Right lobe of liver (tissue), 6 donors: Measurements from ENCODE around the gene HIVEP2. TPM values are rescaled to one million over a fixed set of nuclear protein-coding genes. Genes with fewer than 3 reads are reported as not detected.

Experiments
- ATAC-seq, 4 donors: fragments of 200-7000 bp; cut with Tn5 transposase; one replicate each; pipeline ENCODE4 v1.9.1; 2020; ENCODE audit warnings: mild to moderate bottlenecking in 4 of 4, moderate library complexity in 4 of 4
- DNase-seq, 3 donors: peaks; one replicate each; pipeline ENCODE4 v3.0.0-alpha.2; 2020
- H3K27ac ChIP-seq, 3 donors: fragments of 200-600 bp; one replicate each; pipeline ENCODE4 v1.8.0; 2022
- H3K27me3 ChIP-seq, 2 donors: fragments of 200-600 bp; one replicate each; pipeline ENCODE4 v1.8.0; 2022
- H3K36me3 ChIP-seq, 4 donors: fragments of 200-600 bp; sonication (generic) in 1 of 4; one replicate each; pipeline versions ENCODE4 v1.5.1 to v1.8.0; 2017 to 2022; ENCODE audit warnings: control low read depth in 1 of 4
- H3K4me1 ChIP-seq, 4 donors: fragments of 200-600 bp; sonication (generic) in 1 of 4; one replicate each; pipeline versions ENCODE4 v1.5.1 to v1.8.0; 2017 to 2022; ENCODE audit warnings: control low read depth in 1 of 4
- H3K4me3 ChIP-seq, 3 donors: fragments of 200-600 bp; one replicate each; pipeline ENCODE4 v1.8.0; 2022
- H3K9me3 ChIP-seq, 4 donors: fragments of 200-600 bp; sonication (generic) in 1 of 4; one replicate each; pipeline versions ENCODE4 v1.5.1 to v1.8.0; 2017 to 2022; ENCODE audit warnings: control low read depth in 1 of 4
- CTCF ChIP-seq, 4 donors: fragments of 200-600 bp in 3 of 4; fragments of 450-650 bp in 1 of 4; IDR thresholded peaks; one replicate each; pipeline versions ENCODE4 v1.5.1 to v1.8.0; 2016 to 2022; ENCODE audit warnings: antibody characterized with exemption in 4 of 4, mild to moderate bottlenecking in 2 of 4
- POLR2A ChIP-seq: fragments of 450-650 bp; IDR thresholded peaks from one replicate; pipeline ENCODE4 v1.6.1; 2017; ENCODE audit warnings: antibody characterized with exemption, mild to moderate bottlenecking
- WGBS: methylation state at CpG from one replicate; pipeline ENCODE4 v1.1.6; 2018; ENCODE audit warnings: low coverage, low lambda C conversion rate; ENCODE audit not compliant: insufficient coverage; ENCODE audit errors: missing lambda C conversion rate; 5-methylcytosine and 5-hydroxymethylcytosine counted together
- intact Hi-C, 2 donors: fragments of 100-400 bp; cut with DNase I; formaldehyde crosslinking; loops; one replicate each; pipeline versions ENCODE4 v1.11.2 to v1.14.1; 2022
- total RNA-seq, 6 experiments: library from RNA; depleted of rRNA in 2 of 6; stranded (reverse); fragments of >200 nt in 2 of 6; fragmentation: NEBNext Ultra II Directional in 3 of 6; extraction: Animal tissue kit (Norgen Biotek cat#: 25700) in 3 of 6; gene quantifications; one replicate each; pipeline versions ENCODE4 v1.1.0 to v1.2.4, GENCODE V29; 2016 to 2023
- donor health status: DM: no; HTN: yes; CAD: no.
- donor health status: DM: no; HTN: no; CAD: no.
- donor health status: DM: no; HTN: no; CAD: no.
- donor health status: DM: no; HTN: yes; CAD: no.
- donor health status: DM: no; HTN: yes; CAD: no.

The HIVEP2 gene
- total RNA-seq, 6 experiments from 2014 or later = 3.0 to 8.9 (median 5.1) TPM

GRCh38 chr6:142822383-142822782 is 122.6 kb downstream of the HIVEP2 start:
- Histone ChIP-seq H3K9me3 (no peaks in the 10 kb centered on the region), H3K27ac (peak overlapping the region in 1 of 3 donors; percentile 45), H3K36me3 (no peaks in the 10 kb centered on the region), H3K4me3 (no peak overlapping the region), H3K4me1 (peaks cover 0 to 27% (median 2%) of the 10 kb centered on the region in 4 donors), H3K27me3 (no peaks in the 10 kb centered on the region)
- intact Hi-C loops = no loop called here
- DNase-seq (no peak), ATAC-seq (no peak)
- WGBS = 100% methylated on average over 1 of the region's 1 CpG
- TF ChIP-seq CTCF (IDR thresholded peaks at IDR 0.05) (no peak), POLR2A (no peak)

GRCh38 chr6:142821860-142822259 is 123.1 kb downstream of the HIVEP2 start:
- no peak for TF ChIP-seq CTCF (IDR thresholded peaks at IDR 0.05)
- TF ChIP-seq POLR2A = no peak
- DNase-seq = peak; percentile 55 to 82 (median 75)
- Histone ChIP-seq H3K4me3 (no peak overlapping the region), H3K9me3 (no peaks in the 10 kb centered on the region), H3K4me1 (peaks cover 0 to 27% (median 2%) of the 10 kb centered on the region in 4 donors), H3K27ac (peak overlapping the region in 1 of 3 donors; percentile 45), H3K27me3 (no peaks in the 10 kb centered on the region), H3K36me3 (no peaks in the 10 kb centered on the region)
- ATAC-seq = peak; percentile 75 to 90 (median 87)
- intact Hi-C loops = no loop called here
- WGBS = 17% methylated on average over 4 of the region's 4 CpGs

- H3K4me1 ChIP-seq = peaks cover 0 to 27% (median 2%) of the 10 kb centered on the region in 4 donors
- ATAC-seq (peak in 2 of 4 donors; percentile 4 to 6), DNase-seq (no peak)
- WGBS = 76% methylated on average over 6 of the region's 6 CpGs
- H3K4me3 ChIP-seq = no peak overlapping the region
- H3K27ac ChIP-seq = peak overlapping the region in 1 of 3 donors; percentile 45
- intact Hi-C loops = no loop called here
- TF ChIP-seq CTCF (IDR thresholded peaks at IDR 0.05) = no peak
- no peak for TF ChIP-seq POLR2A
- no peaks in the 10 kb centered on the region for H3K27me3 ChIP-seq
- no peaks in the 10 kb centered on the region for H3K36me3 ChIP-seq
- H3K9me3 ChIP-seq = no peaks in the 10 kb centered on the region
These were observed 123.7 kb downstream of the HIVEP2 start for GRCh38 chr6:142821164-142821716.

- H3K36me3 ChIP-seq = no peaks in the 10 kb centered on the region
- TF ChIP-seq POLR2A (no peak), CTCF (IDR thresholded peaks at IDR 0.05) (no peak)
- intact Hi-C loops = no loop called here
- peaks cover 0 to 27% (median 2%) of the 10 kb centered on the region in 4 donors for H3K4me1 ChIP-seq
- peak overlapping the region; percentile 45 to 70 (median 56) for H3K27ac ChIP-seq
- no peaks in the 10 kb centered on the region for H3K9me3 ChIP-seq
- H3K27me3 ChIP-seq = no peaks in the 10 kb centered on the region
- DNase-seq (no peak), ATAC-seq (peak in 1 of 4 donors; percentile 14)
- peak overlapping the region; percentile 32 to 47 (median 43) for H3K4me3 ChIP-seq
- 31% methylated on average over 4 of the region's 4 CpGs for WGBS
These were observed 124.5 kb downstream of the HIVEP2 start for GRCh38 chr6:142820338-142821051.
